OCI-LY1 (cell line): Measurements from ENCODE around the gene DKK3.

Experiments
- CTCF ChIP-seq: fragments of 200-600 bp; sonication (generic), shearing (Covaris generic); IDR thresholded peaks from 2 replicates; pipeline ENCODE4 v1.5.1; 2017; ENCODE audit warnings: mild to moderate bottlenecking, antibody characterized with exemption, low read length, moderate library complexity, mixed read lengths
- EZH2 ChIP-seq: fragments of 200-600 bp; sonication (generic), shearing (Covaris generic); IDR thresholded peaks from 2 replicates; pipeline ENCODE4 v1.8.0; 2017; ENCODE audit warnings: borderline replicate concordance, mixed run types, mild to moderate bottlenecking, antibody characterized with exemption, low read length, moderate library complexity, mixed read lengths

GRCh38 chr11:11980200-11980599, 28.2 kb downstream of the DKK3 start:
- TF ChIP-seq EZH2 (no peak), CTCF (no peak)
